HG02678 (cell line): Measurements from ENCODE around the gene AGPAT3.
A peak's percentile ranks its signal among the peaks of the same experiment; 100 is the strongest.
"Not testable (repeated sequence)": the region's sequence is repeated elsewhere in the genome, so short reads cannot be mapped to it uniquely, and the experiment has no call there.

Experiments used
- ATAC-seq: cut with Tn5 transposase; IDR thresholded peaks from one replicate; pipeline ENCODE4 v1.9.1; 2021; ENCODE audit warnings: mild to moderate bottlenecking, moderate library complexity; ENCODE audit not compliant: unreplicated experiment

AGPAT3 gene

GRCh38 chr21:43881935-43882334 is 16.9 kb downstream of the AGPAT3 start:
- no peak for ATAC-seq

DNA sequence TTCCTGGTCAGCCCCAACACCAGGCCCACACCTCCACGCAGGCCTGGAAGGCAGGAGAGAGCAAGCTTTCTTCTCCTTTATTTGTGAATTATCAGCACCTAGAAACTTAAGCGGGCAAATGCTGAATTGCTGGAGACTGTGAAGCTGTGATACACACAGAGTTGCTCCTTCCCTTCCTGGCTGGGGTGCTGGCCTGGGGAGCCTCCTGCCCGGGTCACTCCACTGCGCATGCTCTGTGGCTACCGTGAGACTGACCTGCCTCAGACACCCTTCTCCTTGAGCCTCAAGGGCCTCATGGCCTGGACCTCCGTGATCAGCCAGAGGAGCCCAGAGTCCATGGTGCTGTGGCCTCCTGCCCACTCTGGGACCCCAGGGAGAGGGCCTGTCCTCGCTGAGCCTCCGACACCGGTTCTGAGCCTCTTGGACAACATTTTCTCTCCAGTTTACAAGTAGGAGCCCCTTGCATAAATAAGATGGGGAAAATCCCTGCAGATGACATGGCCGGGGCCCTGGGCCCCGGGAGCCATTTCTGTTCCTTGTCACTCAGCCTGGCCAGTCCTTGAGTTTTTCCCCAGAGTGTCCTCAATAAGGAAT is 18.0 kb downstream of the AGPAT3 start:
- ATAC-seq, result no peak

GRCh38 chr21:43884012-43884860 is 19.2 kb downstream of the AGPAT3 start:
- no peak for ATAC-seq

DNA sequence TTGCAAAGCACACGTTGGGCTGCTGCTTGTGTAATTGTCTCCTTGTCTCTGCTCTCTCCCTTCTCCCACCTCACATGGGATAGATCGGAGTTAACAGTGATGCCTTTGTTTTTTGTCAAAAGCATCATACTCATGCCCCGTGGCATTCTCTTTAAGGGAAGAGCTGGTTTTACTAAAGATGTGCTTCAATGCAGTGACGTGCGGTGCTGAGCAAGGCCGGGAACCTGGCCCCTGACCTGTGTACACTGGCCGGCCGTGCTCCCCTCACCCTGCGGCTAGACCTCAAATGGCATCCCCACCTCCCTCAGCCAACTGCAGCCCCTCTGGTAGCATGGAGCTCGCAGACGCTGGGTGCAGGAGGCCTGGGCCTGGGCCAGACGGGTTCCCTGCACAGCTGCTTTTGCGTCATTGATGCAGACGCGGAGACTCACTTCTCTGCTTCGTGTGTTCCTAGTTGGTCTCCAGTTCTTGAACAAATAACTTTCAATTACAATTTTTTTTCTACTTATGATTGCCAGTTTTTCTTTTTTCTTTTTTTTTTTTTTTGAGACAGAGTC is 19.9 kb downstream of the AGPAT3 start:
- ATAC-seq, result no peak

DNA sequence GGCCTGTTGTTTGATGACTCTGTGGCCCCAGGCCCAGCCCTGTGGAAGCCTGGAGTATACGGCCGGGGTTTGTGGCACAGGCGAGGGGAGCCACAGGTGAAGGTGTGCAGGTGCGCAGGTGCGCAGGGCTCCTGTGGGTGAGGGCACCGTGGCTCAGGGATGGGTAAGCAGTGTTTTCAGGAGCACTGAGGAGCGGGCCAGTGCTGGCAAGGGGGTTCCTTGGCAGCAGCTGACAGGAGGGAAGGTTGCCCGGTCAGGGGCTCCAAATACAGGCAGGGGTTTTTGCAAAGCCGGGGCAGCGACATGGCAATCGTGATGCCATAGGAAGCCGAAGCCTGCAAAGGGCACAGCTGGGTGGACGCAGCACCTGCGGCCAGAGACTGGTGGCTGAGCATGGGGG is 20.7 kb downstream of the AGPAT3 start:
- ATAC-seq, result no peak

GRCh38 chr21:43886565-43886964 is 21.5 kb downstream of the AGPAT3 start:
- no peak for ATAC-seq

- no peak for ATAC-seq
Measured at GRCh38 chr21:43889069-43889468, 24.0 kb downstream of the AGPAT3 start.

- ATAC-seq, result no peak
Measured at GRCh38 chr21:43890042-43890441, 25.0 kb downstream of the AGPAT3 start.

GRCh38 chr21:43892334-43892733 is 27.3 kb downstream of the AGPAT3 start:
- ATAC-seq, result no peak

GRCh38 chr21:43892984-43893535 is 28.0 kb downstream of the AGPAT3 start:
- no peak for ATAC-seq

GRCh38 chr21:43893536-43894205 is 28.6 kb downstream of the AGPAT3 start:
- peak; percentile 56 for ATAC-seq

DNA sequence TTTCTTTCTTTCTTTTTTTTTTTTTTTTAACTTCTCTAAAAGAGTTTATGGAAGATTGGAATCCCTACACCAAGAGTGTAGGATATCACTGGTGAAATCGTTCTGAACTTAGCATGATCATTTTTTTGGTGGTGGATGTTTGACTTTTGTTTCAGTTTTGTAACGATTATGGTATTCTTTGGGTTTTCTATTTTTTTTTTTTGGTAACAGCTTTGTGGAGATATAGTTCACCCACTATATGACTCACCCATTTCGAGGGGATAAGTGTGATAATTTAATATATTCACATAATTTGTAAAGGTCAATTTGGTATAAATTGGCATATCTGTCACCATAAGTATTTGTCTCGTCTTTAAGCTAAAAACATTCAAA is 29.2 kb downstream of the AGPAT3 start:
- no peak for ATAC-seq

- no peak for ATAC-seq
Measured at GRCh38 chr21:43895196-43895595, 30.2 kb downstream of the AGPAT3 start.

GRCh38 chr21:43896696-43897299 is 31.8 kb downstream of the AGPAT3 start:
- ATAC-seq, result not testable (repeated sequence)

DNA sequence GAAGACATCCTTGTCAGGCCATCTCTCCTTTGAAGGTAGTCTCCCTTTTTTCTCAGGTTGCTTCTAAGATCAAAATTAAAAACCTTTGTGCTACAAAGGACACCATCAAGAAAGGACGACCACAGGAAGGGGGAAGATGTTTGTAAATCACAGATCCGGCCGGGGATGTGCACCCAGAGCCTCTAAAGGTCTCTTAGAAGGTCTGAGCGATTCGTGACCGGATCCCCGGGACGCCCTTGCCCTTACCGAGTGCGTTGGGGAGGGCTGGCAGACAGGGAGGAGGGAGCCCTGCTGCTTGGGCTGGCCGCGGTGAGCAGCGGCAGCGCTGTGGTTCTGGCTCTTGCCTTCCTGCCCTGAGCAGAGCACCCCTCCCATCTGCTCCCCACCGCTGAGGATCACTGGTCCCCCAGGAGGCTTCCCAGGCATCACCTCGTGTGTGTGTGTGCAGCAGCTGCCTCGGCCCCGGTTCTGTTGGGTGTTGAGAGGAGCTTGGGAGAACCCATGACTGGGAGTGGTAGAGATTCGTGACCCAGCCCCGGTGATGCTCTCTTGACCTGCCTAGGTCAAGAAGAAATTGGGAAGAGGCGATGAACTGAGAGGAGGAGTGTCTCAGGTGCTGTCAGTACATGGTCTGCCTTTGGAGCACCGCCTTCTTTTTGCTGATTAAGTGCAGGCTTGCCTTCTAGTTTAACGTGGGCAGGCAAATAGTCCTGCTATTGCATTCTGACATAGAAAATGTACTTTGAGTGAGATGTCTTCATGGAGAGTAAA is 34.5 kb downstream of the AGPAT3 start:
- ATAC-seq, result no peak

DNA sequence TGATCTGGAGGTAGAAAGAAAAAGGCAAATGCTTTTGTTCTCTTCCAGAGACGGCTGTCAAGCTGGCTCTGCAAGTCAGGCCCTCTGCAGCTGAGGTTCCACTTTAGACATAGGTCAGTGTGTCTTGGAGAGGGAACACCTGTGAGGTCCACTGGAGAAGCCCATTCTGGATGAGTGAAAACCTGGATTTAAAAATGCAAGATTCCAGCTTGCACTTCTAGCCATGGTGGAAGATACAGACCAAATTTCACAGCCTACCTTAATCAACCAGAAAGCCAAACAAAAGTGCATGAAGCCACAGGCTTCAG is 35.0 kb downstream of the AGPAT3 start:
- no peak for ATAC-seq

- no peak for ATAC-seq
Measured at GRCh38 chr21:43900690-43901089, 35.7 kb downstream of the AGPAT3 start.

GRCh38 chr21:43902441-43902840 is 37.4 kb downstream of the AGPAT3 start:
- no peak for ATAC-seq

DNA sequence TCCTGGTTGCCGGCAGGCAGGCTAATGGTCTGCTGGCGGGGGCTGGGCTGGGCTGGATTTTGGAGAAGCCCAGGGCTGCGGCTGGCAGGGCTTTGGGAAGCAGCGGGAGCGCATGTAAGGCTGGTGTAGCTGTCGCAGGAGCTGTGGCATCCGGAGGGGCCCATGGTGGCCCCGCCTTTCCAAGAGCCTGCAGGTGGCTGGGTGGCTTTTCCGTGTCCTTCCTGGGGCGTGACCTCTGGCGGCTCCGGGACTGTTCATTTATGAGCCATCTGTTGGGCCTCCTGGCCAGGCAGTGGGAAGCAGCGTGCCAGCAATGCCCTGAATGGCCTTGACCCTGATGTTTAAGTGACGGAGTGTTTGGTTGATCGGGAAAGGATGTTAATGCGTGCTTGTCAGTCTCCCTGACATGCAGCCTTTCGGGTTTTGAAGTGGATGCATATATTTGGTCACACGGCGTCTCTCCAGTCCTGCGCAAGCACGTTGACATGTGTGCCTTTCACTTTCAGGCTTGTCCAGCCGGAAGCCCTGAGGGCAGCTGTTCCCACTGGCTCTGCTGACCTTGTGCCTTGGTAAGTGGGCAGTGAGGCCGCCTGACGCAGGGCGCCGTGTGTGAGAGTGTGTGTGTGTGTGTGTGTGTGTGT is 38.5 kb downstream of the AGPAT3 start:
- no peak for ATAC-seq

- no peak for ATAC-seq
Measured at GRCh38 chr21:43904331-43904781, 39.3 kb downstream of the AGPAT3 start.
